HG03565 (cell line): Measurements from ENCODE around the gene CDIP1.

Experiments
- ATAC-seq: cut with Tn5 transposase; IDR thresholded peaks from one replicate; pipeline ENCODE4 v1.9.1; 2021; ENCODE audit warnings: mild to moderate bottlenecking, moderate library complexity; ENCODE audit not compliant: unreplicated experiment

CDIP1 gene

DNA sequence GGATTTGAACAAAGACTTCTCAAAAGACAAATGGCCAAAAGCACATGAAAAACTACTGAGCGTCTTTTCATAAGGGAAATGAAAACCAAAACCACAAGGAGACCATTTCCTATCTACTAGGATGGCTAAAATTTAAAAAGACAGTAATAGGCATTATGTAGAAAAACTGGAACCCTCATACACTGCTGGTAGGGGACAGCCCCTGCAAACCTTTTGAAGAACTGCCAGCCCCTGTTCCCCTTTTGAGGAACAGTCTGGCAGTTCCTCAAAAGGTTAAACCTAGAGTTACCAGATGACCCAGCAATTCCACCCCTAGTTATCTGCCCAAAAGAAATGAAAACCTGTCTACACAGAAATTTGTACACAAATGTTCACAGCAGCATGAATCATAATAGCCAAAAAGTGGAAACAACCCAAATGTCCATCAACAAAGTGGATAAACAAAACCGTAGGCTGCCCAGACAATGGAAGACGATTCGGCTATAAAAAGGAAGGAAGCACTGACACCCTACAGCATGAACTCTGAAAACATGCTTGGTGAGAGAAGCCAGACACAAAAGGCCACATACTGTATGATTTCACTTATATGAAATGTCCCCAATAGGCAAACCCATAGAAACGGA, 22.9 kb downstream of the CDIP1 start:
- peak; percentile 53 for ATAC-seq

DNA sequence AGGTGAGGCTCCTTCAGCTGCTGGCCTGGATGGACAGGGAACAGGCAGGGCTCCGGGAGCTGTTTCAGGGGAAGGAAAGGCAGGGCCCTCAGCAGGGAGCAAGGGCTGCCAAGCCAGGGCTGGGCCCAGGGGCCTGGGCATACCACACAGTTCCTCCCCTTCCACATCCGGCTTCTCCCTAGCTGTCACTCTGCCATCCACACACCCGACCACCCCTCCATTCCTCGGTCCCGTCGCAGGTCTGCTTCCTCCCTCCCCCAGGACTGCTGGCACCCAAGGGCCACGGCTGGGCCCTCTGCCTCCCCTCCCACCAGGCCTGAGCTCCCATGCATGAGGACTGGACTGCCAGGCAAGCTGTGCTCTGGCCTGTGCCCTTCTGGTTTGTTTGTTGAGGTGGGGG, 24.0 kb downstream of the CDIP1 start:
- no peak for ATAC-seq

DNA sequence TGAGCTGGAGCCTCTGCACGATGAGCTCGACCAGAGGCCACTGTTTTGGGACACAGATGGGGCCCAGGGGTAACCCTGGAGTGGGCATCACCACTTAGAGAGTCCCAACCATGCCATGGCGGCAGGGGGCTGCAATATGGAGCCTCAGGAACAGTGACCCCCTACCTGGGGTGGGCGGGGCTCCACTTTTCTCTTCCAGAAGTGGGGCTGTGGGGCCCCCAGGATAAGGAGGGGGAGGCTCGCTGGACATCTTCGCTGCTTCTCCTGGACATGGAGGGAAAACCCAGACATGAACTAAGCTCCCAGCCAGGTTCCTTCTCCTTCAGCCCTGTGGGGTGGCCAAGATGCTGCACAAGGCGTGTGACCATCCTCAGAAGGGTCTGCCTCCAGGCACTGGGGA, 24.7 kb downstream of the CDIP1 start:
- ATAC-seq = no peak

DNA sequence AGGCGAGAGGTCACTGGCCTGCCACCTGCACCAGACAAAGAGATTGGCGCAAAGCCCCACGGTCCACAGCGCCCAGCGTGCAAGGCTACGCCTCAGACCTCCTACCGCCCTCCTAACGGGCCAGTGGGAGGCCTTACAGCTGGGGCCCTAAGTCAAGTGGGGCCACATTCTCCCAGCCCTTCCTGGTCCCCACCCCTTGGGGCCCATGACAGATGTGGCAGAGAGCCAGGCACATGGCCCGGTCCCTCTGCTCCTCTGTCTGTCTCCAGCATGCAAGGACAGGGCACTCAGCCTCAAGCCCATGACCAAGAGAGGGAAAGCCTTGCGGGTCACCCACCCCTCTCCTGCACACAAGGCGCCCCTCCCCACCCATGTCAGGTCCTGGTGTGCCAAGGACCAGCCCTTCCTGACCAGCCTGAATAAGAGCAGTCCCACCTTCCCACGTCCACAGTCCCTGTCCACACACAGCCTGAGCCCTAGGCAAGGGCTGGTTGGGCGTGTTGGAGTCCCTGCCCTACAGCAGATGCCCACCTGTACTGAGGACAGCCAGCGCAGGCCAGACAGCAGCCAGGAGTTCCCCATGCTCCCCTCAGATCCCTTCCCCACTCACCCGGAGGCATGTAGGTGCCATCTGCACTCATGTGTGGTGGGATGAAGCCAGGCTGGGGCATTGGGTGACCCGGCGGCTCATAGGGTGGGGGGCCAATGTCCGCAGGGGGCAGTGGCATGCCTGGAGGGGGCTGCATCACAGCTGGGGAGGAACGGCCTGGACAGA, 25.3 kb downstream of the CDIP1 start:
- no peak for ATAC-seq

DNA sequence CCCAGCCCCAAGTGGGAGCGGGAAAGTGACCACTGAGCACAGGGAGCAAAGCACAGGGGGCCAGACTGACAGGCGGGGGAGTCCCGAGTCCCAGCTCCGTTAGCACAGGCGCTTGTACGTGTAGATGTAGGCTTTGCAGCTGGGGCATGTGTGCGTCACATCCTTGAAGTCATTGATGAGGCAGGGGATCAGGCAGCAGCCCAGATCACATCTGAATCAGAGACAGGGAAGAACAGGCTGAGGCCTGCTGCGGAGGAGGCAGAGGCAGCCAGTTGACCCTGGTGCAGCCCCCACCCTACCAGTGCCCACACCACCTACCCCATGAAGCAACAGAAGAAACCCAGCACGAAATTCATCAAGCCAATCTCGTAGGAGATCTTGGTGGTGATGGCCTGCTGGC, 26.1 kb downstream of the CDIP1 start:
- ATAC-seq = no peak

DNA sequence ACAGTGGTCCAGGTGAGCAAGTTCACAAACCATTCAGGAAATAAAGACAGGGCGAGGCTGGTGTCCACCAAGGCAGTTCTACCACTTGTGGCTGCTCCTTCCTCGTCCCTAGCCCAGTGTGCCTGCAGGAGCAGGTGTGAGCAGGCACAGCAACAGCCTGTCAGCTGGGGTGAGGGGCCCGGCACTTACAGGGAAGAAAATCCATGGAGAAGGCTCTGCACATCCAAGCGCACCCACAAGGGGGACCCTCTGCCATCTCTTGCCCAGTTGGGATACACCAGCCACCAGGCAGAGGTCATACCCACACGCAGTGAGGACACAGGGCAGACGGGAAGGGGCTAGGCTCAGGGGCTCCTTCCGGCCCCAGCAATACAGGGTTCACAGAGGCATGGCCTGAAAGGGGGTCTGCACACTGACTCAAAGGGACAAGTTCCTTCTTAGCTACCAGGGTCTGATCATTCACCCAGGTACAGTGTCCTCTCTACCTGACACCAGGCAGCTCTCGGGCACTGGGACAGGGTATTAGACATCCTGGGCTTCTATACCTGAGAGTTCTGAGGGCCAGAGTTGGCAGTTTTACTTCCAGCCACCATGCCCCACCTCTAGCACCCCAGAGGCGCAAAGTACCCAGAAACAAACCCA, 27.0 kb downstream of the CDIP1 start:
- no peak for ATAC-seq

DNA sequence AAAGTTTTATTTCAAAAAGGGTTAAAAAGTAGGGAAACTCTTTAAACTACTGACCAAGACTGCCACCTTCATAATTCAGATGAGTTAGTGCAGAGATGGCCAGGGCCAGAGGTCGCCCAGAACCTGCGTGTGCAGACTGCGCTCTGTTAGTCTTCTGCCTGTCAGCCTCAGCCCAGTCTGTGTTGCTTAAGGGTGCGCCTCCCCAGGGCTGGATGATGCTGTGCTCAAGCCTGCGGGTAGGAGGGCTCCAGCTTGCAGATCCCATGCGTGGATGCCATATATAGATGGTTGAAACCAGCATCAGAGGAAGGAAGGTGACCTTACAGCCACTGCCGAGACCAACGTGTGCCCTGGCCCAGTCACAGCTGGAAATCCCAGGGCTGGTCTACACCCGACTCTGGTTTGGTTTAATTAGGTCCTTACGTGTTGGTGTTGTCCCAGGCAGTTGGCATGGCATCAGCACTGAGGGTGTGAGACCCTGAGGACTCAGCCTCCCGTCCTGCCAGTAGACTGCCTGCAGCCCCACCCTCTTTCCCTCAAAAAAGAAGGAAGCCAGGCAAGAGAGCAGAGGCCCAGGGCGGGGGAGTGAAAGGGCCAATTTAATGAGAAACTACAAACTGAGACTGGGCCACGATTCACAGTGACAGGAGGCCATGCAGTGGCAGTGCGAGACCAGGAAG, 27.7 kb downstream of the CDIP1 start:
- no peak for ATAC-seq

DNA sequence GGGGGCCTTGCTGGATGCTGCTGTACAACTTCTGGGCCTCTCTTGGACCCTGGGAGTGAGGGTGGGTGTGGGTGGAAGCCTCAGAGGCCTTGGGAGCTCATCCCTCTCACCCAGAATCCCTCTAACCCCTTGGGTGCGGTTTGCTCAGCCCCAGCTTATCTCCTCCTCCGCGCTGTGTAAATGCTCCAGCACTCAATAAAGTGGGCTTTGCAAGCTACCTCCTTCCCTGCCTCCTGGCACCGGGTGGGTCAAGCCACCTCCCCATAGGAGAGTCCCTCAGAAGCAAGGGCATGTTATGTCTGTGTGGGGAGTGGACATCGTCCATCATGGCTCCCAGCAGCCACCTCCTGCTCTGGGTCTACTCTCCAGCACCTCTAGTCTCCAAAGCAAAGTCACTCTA, 28.4 kb downstream of the CDIP1 start:
- no peak for ATAC-seq

DNA sequence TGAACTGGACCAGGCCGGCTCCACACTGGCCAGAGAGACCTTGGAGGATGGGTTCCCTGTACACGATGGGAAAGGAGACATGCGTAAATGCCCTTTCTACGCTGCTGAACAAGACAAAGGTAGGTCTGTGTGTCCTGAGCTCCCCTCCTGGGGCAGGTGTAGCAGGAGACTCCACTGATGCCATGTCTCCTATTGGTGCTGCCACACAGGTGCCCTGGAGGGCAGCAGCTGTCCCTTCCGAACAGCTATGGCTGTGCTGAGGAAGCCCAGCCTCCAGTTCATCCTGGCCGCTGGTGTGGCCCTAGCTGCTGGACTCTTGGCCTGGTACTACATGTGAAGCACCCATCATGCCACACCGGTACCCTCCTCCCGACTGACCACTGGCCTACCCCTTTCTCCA, 29.2 kb downstream of the CDIP1 start:
- ATAC-seq = no peak

DNA sequence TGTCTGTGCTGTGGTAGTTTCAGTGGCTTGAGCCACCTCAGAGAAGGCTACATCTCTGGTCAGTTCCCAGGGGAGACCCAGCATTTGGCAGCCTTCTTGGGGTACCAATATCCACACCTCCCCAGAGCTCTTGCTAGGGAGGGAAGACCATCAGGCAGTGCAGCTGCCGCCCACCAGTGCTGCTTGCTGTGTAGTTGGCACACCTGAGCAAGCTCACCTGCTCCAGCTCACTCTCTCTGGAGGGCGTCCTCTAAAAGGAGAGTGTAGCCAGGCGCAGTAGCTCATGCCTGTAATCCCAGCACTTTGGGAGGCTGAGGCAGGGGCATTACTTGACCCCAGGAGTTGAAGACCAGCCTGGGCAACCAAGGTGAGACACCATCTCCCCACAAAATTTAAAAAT, 29.8 kb downstream of the CDIP1 start:
- ATAC-seq = no peak

DNA sequence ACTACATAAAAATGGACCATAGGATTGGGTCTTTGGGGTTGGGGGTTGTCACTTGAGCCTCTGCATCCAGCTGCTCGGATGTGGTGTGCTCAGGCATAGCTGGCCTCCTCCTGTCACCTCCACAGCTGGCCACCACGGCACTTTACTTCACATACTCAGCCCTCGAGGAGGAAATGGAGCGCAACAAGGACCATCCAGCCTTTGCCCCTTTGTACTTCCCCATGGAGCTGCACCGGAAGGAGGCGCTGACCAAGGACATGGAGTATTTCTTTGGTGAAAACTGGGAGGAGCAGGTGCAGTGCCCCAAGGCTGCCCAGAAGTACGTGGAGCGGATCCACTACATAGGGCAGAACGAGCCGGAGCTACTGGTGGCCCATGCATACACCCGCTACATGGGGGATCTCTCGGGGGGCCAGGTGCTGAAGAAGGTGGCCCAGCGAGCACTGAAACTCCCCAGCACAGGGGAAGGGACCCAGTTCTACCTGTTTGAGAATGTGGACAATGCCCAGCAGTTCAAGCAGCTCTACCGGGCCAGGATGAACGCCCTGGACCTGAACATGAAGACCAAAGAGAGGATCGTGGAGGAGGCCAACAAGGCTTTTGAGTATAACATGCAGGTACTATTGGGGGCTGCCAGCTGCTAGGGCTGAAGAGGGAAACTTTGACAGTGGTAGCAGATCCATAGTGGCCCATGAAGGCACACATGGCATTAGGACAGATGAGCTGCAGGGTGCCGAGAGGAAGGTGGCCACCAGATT, 30.8 kb downstream of the CDIP1 start:
- no peak for ATAC-seq

DNA sequence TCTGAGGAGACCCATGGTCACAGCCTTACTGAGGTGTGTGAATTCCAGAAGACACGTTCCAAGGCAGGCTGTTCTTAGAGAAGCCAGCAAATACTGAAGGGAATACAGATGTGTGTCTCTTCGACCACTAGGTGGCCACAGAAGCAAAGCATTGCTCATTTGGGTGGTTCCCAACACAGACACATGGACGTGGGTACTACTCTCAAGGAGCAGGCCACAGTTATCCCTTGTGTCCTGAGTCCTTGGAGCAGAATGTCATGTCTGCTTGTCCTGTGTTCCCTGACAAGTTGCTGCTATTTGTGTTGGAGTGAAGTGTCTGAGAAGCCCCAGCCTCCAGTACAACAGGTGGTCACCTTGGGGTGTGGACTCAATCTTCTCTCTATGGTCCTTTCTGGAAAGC, 32.1 kb downstream of the CDIP1 start:
- ATAC-seq = peak; percentile 40

DNA sequence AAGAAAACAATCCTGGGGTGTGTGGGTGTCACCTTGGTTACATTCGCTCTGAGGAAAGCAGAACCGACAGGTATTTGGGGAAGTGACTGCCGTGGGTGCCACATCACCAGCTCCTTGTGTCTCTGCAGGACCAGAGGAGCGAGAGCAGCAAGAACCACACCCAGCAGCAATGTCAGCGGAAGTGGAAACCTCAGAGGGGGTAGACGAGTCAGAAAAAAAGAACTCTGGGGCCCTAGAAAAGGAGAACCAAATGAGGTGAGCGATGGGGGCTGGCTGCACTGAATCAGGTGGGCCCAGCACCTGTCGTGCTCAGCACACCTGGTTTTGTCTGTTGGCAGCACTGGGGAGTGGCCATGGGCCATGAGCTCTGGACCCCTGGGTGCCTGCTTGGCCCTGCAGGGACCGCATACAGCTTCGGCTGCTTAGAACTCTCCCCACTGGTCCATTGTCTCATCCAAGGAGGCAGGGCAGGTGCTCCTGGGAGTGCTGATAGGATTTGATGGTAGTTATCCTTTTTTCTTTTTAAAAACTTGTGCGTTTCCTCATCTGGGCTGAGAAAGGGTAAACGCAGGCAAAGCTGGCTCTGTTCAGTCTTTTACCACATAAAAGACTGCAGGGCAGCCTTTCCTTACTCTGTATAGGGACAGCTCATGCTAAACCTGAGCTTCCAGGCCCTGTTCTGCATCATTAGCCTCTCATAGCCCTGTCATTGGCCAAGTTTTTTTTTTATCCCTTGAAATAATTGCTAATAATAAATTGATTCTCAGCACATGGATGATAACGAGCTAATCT, 33.0 kb downstream of the CDIP1 start:
- ATAC-seq = peak; percentile 60

DNA sequence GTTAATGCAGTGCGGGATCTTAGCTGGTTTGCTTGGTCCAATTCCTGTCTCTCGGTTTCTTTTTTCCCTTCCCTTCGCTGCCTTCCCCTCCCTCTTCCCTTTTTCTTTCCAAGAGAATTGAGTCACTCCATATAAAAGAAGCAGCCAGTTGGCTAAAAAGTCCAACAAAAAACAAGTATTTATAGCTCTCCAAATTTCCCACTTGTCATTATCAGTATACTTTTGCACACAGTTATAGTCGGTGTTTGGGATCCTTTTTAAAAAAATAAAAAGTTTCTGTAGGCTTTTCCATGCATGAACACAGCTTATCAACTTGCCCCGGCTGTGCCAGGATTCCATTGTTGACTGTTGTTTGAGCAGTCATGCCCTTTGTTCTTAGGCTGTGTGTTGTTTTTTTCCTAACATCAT, 37.5 kb downstream of the CDIP1 start:
- ATAC-seq = no peak

DNA sequence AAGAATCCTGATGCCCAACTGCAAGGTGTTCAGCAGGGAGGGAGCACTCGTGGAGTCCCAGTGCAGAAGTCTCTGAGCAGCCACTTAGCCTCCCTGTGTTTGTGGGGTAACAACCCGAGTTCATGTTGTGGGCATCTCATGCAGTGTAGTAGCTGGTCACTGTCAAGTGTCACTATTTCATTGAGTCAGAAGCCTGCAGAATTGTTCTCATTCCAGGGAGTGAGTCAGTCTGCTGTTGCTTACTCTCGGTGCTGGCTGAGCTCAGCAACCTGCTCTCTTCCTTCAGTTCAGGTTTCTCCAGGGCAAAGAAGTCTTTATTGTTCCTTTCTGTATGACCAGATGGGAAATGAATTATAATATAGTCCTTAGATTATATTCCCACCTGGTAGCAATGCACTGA, 38.3 kb downstream of the CDIP1 start:
- no peak for ATAC-seq

DNA sequence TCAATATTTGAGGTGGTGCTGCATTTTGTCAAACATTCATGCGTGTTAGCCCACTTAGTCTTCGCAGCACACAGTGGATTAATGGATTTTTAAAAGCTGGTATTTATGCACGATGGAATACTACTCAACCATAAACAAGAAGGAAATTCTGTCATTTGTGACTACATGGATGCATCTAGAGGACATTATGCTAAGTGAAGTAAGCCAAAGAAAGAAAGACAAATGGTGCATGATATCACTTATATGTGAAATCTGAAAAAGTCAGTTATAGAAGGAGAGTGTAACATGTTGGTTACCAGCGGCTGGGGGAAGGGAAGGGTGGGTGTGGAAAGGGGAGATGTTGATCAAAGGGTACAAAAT, 39.4 kb downstream of the CDIP1 start:
- no peak for ATAC-seq

DNA sequence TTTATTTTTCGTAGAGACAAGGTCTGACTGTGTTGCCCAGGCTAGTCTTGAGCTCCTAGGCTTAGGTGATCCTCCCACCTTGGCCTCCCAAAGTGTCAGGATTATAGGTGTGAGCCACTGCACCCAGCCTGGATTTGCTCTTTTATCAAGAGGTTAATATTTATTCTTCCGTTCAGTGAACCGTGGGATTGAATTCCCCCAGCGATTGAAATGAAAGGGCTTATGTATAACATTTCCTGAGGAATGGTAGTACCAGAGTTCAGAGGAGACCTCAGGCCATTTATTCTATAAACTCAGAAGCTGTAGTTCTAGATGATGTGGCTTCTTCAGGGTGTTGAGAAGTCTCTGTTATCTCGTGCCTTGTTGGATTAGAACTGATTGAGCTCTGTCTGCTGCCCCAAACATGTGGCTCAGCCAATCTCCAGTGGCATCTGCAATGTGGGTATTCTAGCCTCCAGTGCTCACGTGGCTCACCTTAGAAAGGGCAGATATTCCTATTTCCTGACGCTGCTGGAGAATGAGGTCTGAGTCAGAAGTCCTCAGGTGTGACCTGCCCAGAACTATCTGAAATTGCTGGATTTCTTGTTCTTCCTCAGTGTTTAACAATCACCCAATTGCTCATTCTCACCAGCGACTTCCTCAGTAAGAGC, 39.9 kb downstream of the CDIP1 start:
- no peak for ATAC-seq

DNA sequence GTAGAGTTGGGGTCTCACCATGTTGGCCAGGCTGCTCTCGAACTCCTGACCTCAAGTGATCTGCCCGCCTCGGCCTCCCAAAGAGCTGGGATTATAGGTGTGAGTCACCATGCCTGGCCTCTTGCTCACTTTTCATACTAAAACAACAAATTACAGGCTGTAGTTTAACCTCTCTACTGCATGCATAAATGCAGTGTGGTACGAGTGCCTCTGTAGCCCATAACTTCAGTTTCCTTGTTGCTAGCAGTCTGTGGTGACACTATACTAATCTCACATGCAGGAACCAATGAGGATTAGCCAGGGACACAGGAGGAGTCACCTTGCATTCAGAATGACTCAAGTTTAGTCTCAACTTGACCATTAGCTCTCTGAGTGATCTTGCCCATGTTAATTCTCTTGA, 42.3 kb downstream of the CDIP1 start:
- ATAC-seq = no peak

DNA sequence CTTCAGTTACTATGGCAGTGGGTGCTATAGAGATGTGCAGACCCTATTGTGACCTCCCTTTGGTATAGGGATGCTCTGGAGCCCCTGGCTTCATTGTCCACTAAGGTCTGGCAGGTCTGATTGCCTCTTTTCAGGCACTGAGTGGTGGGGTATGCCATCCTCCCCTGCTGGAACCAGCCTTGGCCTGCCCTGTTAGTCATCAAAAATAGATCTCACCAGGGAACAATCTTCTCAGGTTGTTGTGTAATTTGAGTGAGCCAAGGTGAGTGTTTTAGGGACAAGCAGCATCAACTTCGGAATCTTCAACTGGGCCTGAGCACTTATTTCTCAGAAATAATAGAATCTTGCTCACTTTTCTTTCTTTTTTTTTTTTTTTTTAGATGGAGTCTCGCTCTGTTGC, 42.8 kb downstream of the CDIP1 start:
- ATAC-seq = no peak
